GM12878 (cell line): ENCODE measurements around the gene TEX261. TPM values are rescaled to one million over a fixed set of nuclear protein-coding genes. Genes with fewer than 3 reads are reported as not detected.

Source experiments
- ATAC-seq: fragments of 200-7000 bp; cut with Tn5 transposase; 3 replicates; pipeline ENCODE4 v1.9.1; 2020; ENCODE audit warnings: mild to moderate bottlenecking, moderate library complexity
- BruUV-seq: library from RNA; stranded (reverse); fragments of 400-500 nt; replicated peaks from 2 replicates; lab custom pipeline; 2021; lab: Mats Ljungman, UMichigan
- CTCF ChIA-PET: fragments of 300-600 bp; sonication (Branson Sonifier 250); formaldehyde crosslinking; extraction: SDS; loops from one replicate; lab custom pipeline; 2021; ENCODE audit warnings: inconsistent platforms; lab: Yijun Ruan, JAX
- POLR2A ChIA-PET: fragments of 350-600 bp; formaldehyde crosslinking; extraction: SDS; loops from one replicate; lab custom pipeline; 2021; ENCODE audit warnings: inconsistent platforms; lab: Charles Lee
- RAD21 ChIA-PET: fragments of 300-600 bp; sonication (Branson Sonifier 250); formaldehyde crosslinking; loops from one replicate; lab custom pipeline; 2023; ENCODE audit warnings: antibody characterized with exemption; ENCODE audit not compliant: unreplicated experiment; lab: Charles Lee
- SMC1A ChIA-PET: fragments of 300-600 bp; sonication (Branson Sonifier 250); formaldehyde crosslinking; loops from one replicate; lab custom pipeline; 2023; ENCODE audit not compliant: unreplicated experiment, uncharacterized antibody; lab: Charles Lee
- DNase-seq: peaks from one replicate; pipeline ENCODE4 v3.0.0-alpha.2; 2011; ENCODE audit warnings: low read depth, low spot score
- FAIRE-seq: peaks from 3 replicates; lab custom pipeline; 2011; peaks lifted over from hg19 to GRCh38; lab: Jason Lieb, UNC
- H2AFZ ChIP-seq: 2 replicates; pipeline ENCODE4 v1.6.0; 2011; ENCODE audit warnings: low read depth, low read length, control low read depth; ENCODE audit not compliant: control insufficient read depth
- H3K27ac ChIP-seq: 2 replicates; pipeline ENCODE4 v1.5.1; 2011; ENCODE audit warnings: control low read depth; ENCODE audit not compliant: control insufficient read depth, insufficient read depth
- H3K27me3 ChIP-seq, 2 experiments: replicated peaks in 1 of 2; 2 replicates each; pipeline versions ENCODE4 v1.6.0 to v1.6.1; 2011; ENCODE audit warnings: low read length in 1 of 2; ENCODE audit not compliant: control insufficient read depth in 2 of 2, insufficient read depth in 2 of 2
- H3K36me3 ChIP-seq, 2 experiments: 2 replicates each; pipeline ENCODE4 v1.5.1; 2011; ENCODE audit warnings: low read length in 1 of 2; ENCODE audit not compliant: control insufficient read depth in 2 of 2, insufficient read depth in 2 of 2
- H3K4me1 ChIP-seq: 2 replicates; pipeline ENCODE4 v1.6.1; 2011; ENCODE audit warnings: mild to moderate bottlenecking, low read length, moderate library complexity, mixed read lengths; ENCODE audit not compliant: control insufficient read depth, insufficient read depth
- H3K4me2 ChIP-seq: 2 replicates; pipeline ENCODE4 v1.6.0; 2011; ENCODE audit warnings: control low read depth; ENCODE audit not compliant: control insufficient read depth, insufficient read depth
- H3K4me3 ChIP-seq: fragments of 200-600 bp; sonication (generic); 2 replicates; pipeline ENCODE4 v1.5.1; 2016
- H3K79me2 ChIP-seq: 2 replicates; pipeline ENCODE4 v1.6.0; 2011; ENCODE audit warnings: low read length; ENCODE audit not compliant: control insufficient read depth, insufficient read depth
- H3K9ac ChIP-seq: 2 replicates; pipeline ENCODE4 v1.8.0; 2011; ENCODE audit warnings: low read length, control low read depth, mixed read lengths; ENCODE audit not compliant: control insufficient read depth, insufficient read depth
- H3K9me3 ChIP-seq: replicated peaks from 3 replicates; pipeline ENCODE4 v1.5.1; 2011; ENCODE audit warnings: mild to moderate bottlenecking, low read length; ENCODE audit not compliant: control insufficient read depth, insufficient read depth
- H4K20me1 ChIP-seq: 2 replicates; pipeline ENCODE4 v1.6.0; 2011; ENCODE audit not compliant: control insufficient read depth, insufficient read depth
- BACH1 ChIP-seq: fragments of 450-650 bp; IDR thresholded peaks from 2 replicates; pipeline ENCODE4 v1.6.1; 2017; ENCODE audit warnings: mild to moderate bottlenecking, borderline replicate concordance
- BMI1 ChIP-seq: fragments of 450-650 bp; IDR thresholded peaks from 2 replicates; pipeline ENCODE4 v1.6.1; 2016; ENCODE audit warnings: mild to moderate bottlenecking, moderate library complexity, borderline replicate concordance
- DPF2 ChIP-seq: fragments of 450-650 bp; IDR thresholded peaks from 2 replicates; pipeline ENCODE4 v1.6.1; 2017; ENCODE audit warnings: mild to moderate bottlenecking
- HDAC2 ChIP-seq: fragments of 200-600 bp; sonication (generic); IDR thresholded peaks from 2 replicates; pipeline ENCODE4 v1.6.1; 2017
- HDGF ChIP-seq: fragments of 450-650 bp; IDR thresholded peaks from 2 replicates; pipeline ENCODE4 v1.6.1; 2016; ENCODE audit warnings: antibody characterized with exemption
- IKZF2 ChIP-seq, 2 experiments: fragments of 450-650 bp; IDR thresholded peaks; 2 replicates each; pipeline ENCODE4 v1.6.1; 2017; ENCODE audit warnings: mild to moderate bottlenecking in 2 of 2, moderate library complexity in 2 of 2
- KDM1A ChIP-seq: fragments of 200-600 bp; sonication (generic); IDR thresholded peaks from 2 replicates; pipeline ENCODE4 v1.6.1; 2016; ENCODE audit warnings: borderline replicate concordance
- MEF2A ChIP-seq: IDR thresholded peaks from 2 replicates; pipeline ENCODE4 v1.6.1; 2011; ENCODE audit warnings: low read depth, mild to moderate bottlenecking, low read length, moderate library complexity; ENCODE audit not compliant: insufficient read depth
- MYB ChIP-seq: fragments of 150-350 bp; IDR thresholded peaks from 2 replicates; pipeline ENCODE4 v1.6.1; 2014; ENCODE audit warnings: mild to moderate bottlenecking, low read depth, low read length, borderline replicate concordance
- PAX5 ChIP-seq: IDR thresholded peaks from 2 replicates; pipeline ENCODE4 v1.6.1; 2011; ENCODE audit warnings: low read depth, low read length, borderline replicate concordance
- SRF ChIP-seq, 2 experiments: IDR thresholded peaks; 2 replicates each; pipeline ENCODE4 v1.6.1; 2011; ENCODE audit warnings: low read depth in 2 of 2, low read length in 2 of 2, mild to moderate bottlenecking in 1 of 2, moderate library complexity in 1 of 2
- WRNIP1 ChIP-seq: IDR thresholded peaks from 2 replicates; pipeline ENCODE4 v1.6.1; 2011; ENCODE audit warnings: low read depth, low read length, improper control_type of control experiment, borderline replicate concordance
- YBX1 ChIP-seq: fragments of 450-650 bp; IDR thresholded peaks from 2 replicates; pipeline ENCODE4 v1.6.1; 2016; ENCODE audit warnings: antibody characterized with exemption
- ZNF592 ChIP-seq: fragments of 450-650 bp; IDR thresholded peaks from 2 replicates; pipeline ENCODE4 v1.6.1; 2017; ENCODE audit warnings: mild to moderate bottlenecking, moderate library complexity
- WGBS: methylation state at CpG from one replicate; pipeline ENCODE4 v1.1.6; 2016; ENCODE audit warnings: low lambda C conversion rate; ENCODE audit not compliant: insufficient replicate concordance, insufficient coverage; ENCODE audit errors: missing lambda C conversion rate; 5-methylcytosine and 5-hydroxymethylcytosine counted together
- in situ Hi-C: fragments of 300-500 bp; cut with MboI; formaldehyde crosslinking; loops from 9 replicates; pipeline ENCODE4 v1.14.3; 2018; ENCODE audit warnings: mixed read lengths
- intact Hi-C: fragments of 100-400 bp; cut with micrococcal nuclease; formaldehyde crosslinking; loops from one replicate; pipeline ENCODE4 v1.14.2; 2022; ENCODE audit not compliant: unreplicated experiment
- polyA plus RNA-seq, 11 experiments: library from polyadenylated mRNA; depleted of rRNA in 4 of 11; unstranded in 6 of 11; stranded (reverse) in 5 of 11; fragments of >200 nt; fragmentation: Nextera tagmentation in 4 of 11; fragmentation: Illumina TruSeq in 1 of 11; extraction: Ambion mirVana in 4 of 11; extraction: Trizol in 1 of 11; gene quantifications; 1 replicate in 1 of 11; 2 replicates in 10 of 11; pipeline versions ENCODE4 v1.2.1 to v1.2.3, GENCODE V29; 2011 to 2016; ENCODE audit warnings: inconsistent platforms in 2 of 11, missing spikeins in 2 of 11, low read depth in 1 of 11
- total RNA-seq, 4 experiments: library from RNA; depleted of rRNA in 3 of 4; stranded (reverse); fragments of >200 nt in 3 of 4; fragmentation: Illumina TruSeq in 1 of 4; extraction: Trizol in 1 of 4; gene quantifications; 2 replicates each; pipeline versions ENCODE4 v1.2.1 to v1.2.3, GENCODE V29; 2013 to 2021

TEX261 gene
- total and polyA plus RNA-seq, 10 of the 15 experiments (the other 5 are each of a cell fraction or from before 2014, with no cell fraction given) = 5.5 to 75.6 (median 40.3) TPM

GRCh38 chr2:70991742-70992141, 2.9 kb downstream of the TEX261 start:
- TF ChIP-seq HDGF = no peak
- no peak for TF ChIP-seq HDAC2
- no peak for TF ChIP-seq MEF2A
- no peak for TF ChIP-seq MYB
- no peak for TF ChIP-seq PAX5
- no peak for TF ChIP-seq WRNIP1
- no peak for TF ChIP-seq BACH1
- no peak for TF ChIP-seq IKZF2 (IDR thresholded peaks at IDR 0.05)
- no peak for TF ChIP-seq KDM1A
- no peak for TF ChIP-seq YBX1
- no peak for TF ChIP-seq ZNF592
- TF ChIP-seq BMI1 = no peak
- no peak for TF ChIP-seq SRF (IDR thresholded peaks at IDR 0.05; ENCODE audit: low read depth in 2 of 2, low read length in 2 of 2)
- no peak for TF ChIP-seq DPF2
- TF ChIP-seq, all 136 proteins: peak for 0
- CTCF ChIA-PET = interaction anchor here (0.9 to 1.0 kb wide), 2 partner anchors 9 to 10 kb away, joined by 3 read pairs; no protein-coding TSS in a partner anchor
- Histone ChIP-seq H3K27ac (no peak overlapping the region), H3K79me2 (peaks cover 21% of the 10 kb centered on the region), H3K4me3 (no peak overlapping the region), H3K36me3 (peaks cover 6 to 13% of the 10 kb centered on the region in 2 experiments; a peak in 3 of 4 replicates), H2AFZ (no peak overlapping the region), H3K27me3 (no peaks in the 10 kb centered on the region), H3K9ac (no peak overlapping the region), H3K9me3 (no peaks in the 10 kb centered on the region), H4K20me1 (no peaks in the 10 kb centered on the region), H3K4me2 (no peak overlapping the region), H3K4me1 (peaks cover 9% of the 10 kb centered on the region)
- no peak for FAIRE-seq
- 88% methylated on average over 9 of the region's 9 CpGs for WGBS
- ATAC-seq = no peak
- intact Hi-C loops = no loop called here
- RAD21 ChIA-PET = no interaction called here
- BruUV-seq = no TSS peak
- SMC1A ChIA-PET = no interaction called here
- in situ Hi-C loops = no loop called here
- no peak for DNase-seq
- POLR2A ChIA-PET = interaction anchor here (0.8 kb wide), 1 partner anchor 10 kb away, joined by 3 read pairs; no protein-coding TSS in a partner anchor
